NCI-H526 treated with DMSO at 0.1 percent for 48 hours (cell line): ENCODE results near the gene IGFN1.
"Not testable (repeated sequence)": the region's sequence is repeated elsewhere in the genome, so short reads cannot be mapped to it uniquely, and the experiment has no call there.

Experiments
- DNase-seq: peaks from one replicate; lab custom pipeline; 2025; lab: John Stamatoyannopoulos, UW

The IGFN1 gene

DNA sequence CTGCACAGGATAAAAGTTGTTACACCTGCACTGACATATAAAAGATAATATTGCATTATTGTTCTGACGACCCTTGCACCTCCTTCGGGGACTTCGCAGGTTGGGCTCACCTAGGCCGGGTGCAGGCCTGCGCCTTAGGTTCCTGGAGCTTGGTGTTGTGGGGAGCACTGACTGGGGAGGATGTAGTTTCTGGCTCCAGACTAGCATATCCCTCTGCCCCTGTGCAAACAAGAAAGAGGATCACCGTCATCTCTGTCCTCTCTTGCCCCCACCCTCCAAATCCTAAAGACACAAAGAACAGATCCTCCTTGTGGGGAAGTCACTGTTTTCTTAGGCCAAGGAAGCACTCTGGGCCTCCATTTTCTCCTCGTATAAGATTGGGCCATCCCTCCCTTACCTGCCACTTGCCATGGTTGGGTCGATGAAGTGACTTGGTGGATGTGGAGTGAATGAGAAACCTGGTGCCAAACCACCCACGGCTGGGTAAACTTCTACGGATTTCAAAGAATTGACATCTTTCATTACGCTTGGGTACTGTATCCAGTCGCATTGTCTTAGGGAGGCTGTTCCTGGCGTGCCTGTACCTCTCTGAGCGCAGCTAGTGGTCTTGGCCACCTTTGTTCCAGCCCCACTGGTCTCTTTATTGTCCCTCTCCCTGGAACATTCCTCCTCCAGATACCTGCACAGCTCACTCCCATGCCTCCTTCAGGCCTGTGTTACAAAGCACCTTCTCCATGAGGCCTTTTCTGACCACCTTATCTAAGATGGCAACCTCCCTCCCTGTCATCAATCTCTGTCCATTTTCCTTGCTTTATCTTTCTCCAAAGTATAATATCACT is 58.3 kb downstream of the IGFN1 start:
- DNase-seq, result no peak

DNA sequence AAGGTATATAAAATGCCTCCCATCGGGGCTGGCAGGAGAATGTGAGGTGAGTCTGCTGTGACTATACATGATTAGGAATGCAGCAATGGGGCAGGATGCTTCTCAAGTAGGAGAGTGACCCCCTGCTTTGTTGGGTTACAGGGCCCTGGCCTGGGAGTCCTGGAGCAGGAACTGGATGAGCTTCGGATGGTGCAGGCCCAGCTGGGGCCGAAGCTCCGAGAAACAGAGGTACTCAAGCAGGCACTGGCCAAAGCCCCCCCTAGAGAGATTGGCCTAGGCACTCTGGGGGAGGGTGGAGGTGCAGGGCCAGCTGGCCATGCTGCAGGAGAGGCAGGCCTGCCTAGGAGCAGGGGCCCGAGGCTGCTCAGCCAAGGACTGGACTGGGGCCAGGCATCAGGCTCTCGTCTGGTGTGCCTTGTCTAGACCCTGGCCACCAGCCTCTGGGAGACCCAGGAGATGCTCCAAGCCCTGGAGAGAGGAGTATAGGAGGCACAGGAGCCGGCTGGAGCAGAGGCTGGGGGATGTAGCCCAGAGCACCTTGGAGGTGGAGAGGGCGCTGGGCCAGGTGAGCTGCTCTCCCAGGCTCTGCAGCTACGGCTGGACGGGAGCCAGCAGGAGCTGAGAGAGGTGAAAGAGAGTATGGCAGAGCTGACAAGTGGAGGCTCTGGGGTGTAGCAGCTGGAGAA is 59.8 kb downstream of the IGFN1 start:
- no peak for DNase-seq

DNA sequence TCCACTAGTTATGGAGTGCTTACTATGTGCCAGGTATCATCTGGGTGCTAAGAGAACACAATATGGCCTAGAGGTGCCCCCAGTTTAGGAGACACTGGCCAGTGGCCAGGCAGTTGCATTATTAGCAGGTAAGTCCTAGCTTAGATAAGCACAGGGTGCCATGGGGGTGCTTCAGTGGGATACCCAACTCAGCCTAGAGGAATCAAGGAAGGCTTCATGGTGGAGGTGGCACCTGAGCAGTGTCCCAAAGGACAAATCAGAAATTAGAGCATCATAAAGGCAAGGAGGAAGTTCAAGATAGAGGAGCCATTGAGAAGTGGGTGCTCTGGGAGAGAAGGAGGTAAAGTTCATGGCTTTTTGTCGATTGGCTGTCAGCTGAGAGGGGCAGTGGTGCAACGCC is 60.8 kb downstream of the IGFN1 start:
- DNase-seq, result no peak

DNA sequence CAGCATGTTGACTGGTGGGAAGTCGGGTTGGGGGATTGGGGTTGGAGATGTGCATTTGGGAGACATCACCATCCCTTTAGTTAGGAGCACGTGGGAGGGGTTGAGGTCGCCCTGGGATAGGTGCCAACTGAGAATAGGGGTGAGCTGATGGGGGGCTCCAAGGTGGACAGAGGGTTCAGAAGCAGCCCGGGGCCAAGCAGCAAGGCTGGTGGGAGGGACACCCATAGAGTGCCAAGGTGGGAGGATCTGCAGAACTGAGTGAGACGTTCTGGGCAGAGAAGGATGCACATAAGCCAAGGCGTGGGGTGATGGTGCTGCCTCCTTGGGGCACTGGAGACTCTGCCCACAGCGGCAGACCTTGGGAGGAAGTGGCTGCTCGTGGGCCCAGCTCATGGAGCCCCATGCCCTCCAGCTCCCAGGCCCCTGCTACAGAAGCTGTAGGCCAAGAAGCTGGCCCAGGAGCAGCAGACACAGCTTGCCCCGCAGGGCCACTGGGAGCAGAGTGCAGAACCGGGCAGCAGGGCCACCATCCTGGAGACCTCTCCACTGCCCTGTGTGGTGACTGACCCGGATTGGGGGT is 61.3 kb downstream of the IGFN1 start:
- DNase-seq, result no peak

DNA sequence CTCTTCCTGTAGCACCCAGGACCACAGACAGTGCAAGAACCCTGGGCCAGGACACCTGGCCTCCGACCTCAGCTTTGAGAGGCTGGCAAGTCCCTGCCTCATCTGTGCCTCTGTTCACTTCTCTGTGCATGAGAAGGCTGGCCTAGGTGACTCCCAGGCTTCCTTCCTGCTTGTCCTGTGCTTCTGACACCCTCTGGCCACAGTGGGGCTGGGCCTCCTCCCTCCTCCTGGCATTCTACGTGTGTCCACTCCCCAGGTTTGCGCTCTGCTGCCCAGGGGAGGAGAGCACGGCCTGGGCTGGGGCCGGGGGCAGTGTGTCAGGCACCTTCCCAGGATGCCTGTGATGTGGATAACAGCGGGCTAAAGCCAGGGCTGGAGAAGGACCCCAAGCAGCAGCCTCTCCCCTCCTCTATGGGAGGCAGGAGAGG is 62.3 kb downstream of the IGFN1 start:
- DNase-seq, result no peak

DNA sequence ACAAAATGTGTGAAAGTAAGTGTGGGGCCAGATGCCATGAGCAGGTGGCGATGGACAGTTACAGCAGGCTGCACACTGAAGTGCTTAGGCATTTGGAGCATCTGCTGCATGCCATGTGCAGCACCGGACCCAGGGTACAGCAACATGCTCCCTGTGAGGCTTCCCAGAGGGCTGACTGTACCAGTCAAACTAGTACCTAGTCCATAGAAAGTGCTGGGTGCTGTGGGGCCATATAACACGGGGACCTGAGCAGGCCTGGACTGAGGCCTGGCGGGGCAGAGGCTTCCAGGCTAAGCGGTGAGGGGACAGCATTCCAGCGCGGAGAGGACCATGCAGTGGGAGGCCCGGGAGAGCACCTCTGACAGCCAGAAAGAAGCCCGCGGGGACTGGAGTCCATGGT is 62.8 kb downstream of the IGFN1 start:
- no peak for DNase-seq

DNA sequence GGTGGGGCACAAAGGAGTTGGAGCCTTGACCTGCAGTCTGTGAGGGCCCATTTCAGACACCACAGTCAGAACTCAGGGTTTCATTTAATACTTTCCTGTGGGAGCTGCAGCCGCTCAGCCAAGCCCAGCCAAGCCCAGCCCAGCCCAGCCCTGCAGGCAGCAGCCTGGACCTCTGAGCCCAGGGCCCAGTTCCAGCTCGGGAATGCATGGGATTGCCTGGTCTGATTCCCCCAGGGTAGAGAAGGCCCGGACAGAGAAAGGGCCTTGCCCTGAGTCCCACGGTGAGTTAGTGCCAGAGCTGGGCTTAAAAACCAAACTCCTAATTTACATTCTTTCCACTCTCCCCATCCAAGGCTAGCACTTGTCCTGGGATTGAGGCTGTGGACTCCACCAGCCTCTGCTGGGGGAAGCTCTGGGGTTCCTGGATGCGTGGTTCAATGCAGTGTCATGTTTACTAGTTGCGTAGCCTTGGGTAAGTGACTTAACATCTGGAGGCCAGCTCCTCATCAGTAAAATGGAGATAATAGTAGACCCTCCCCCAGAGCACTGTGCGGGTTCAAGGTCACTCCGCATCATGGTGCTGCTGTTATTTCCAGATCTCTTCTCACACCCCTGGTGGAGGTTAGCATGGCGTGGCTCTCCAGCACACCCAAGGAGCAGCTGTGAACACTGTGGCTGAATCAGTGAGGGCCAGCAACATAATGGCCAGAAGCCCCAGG is 63.4 kb downstream of the IGFN1 start:
- no peak for DNase-seq

DNA sequence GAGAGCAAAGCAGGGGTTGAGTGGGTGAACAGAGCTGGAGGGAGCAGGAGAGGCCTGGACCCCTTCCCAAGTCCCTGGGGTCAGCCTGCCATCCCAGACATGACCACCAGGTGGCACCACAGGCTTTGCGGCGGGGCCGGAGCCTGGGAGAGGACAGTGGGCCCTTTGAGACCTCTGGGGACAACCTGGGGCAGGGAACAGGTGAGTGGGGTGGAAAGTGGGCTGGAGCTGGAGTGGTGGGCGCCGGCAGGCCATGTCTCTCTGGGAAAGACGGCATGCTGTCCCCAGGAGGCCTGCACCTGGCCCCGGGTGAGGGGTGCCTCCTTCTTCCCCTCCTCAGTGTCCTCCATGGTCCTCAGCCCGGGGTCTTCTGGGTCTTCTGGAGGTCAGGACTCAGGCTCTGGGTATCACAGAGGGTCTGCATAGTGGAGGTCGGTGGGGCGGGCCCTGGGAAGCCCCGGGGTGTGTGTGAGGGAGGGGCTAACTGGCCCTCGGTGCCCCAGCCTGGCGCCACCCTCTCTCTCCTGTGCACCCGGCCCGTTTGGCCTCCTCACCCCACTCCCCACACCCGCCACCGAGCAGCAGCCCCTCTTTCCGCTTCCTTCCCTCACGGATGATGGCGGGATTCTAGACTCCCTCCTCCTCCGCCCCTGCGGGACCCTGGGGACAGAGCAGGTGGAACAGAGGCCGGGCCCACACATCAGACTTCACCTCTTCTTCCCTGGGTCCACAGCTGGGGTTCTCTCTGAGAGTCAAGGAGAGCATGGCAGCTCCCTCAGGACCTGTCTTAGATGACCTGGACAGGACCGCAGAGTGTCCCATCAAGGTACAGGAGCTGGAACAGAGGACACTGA is 64.2 kb downstream of the IGFN1 start:
- no peak for DNase-seq

DNA sequence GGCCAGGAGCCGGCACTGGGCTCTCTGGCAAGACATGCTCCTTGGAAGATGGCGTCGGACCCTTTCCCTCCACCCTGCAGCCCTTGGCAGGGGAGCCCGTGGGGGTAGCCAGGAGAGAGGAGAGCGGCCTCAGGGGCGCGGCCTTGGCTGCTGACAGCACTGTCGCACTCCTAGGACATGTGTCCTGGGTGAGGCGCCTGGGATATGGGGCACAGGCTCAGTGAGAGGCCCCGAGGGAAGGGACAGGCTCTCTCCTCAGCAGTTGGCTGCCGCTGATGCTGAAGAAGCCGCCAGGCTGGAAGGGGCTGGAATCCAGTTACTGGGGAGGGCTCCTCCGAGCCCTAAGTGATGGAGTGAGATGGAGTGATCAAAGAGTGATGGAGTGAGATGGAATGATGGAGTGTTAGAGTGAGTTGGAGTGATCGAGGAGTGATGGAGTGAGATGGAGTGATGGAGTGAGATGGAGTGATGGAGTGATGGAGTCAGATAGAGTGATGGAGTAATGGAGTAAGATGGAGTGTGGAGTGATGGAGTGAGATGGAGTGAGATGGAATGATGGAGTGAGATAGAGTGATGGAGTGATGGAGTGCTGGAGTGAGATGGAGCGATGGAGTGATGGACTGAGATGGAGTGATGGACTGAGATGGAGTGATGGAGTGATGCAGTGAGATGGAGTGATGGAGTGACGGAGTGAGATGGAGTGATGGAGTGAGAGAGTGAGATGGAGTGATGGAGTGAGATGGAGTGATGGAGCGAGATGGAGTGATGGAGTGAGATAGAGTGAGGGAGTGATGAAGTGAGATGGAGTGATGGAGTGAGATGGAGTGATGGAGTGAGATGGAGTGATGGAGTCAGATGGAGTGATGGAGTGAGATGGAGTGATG is 65.1 kb downstream of the IGFN1 start:
- DNase-seq, result no peak

DNA sequence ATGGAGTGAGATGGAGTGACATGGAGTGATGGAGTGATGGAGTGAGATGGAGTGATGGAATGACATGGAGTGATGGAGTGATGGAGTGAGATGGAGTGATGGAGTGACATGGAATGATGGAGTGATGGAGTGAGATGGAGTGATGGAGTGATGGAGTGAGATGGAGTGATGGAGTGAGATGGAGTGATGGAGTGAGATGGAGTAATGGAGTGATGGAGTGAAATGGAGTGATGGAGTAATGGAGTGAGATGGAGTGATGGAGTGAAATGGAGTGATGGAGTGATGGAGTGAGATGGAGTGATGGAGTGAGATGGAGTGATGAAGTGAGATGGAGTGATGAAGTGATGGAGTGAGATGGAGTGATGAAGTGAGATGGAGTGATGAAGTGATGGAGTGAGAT is 67.5 kb downstream of the IGFN1 start:
- DNase-seq, result not testable (repeated sequence)

DNA sequence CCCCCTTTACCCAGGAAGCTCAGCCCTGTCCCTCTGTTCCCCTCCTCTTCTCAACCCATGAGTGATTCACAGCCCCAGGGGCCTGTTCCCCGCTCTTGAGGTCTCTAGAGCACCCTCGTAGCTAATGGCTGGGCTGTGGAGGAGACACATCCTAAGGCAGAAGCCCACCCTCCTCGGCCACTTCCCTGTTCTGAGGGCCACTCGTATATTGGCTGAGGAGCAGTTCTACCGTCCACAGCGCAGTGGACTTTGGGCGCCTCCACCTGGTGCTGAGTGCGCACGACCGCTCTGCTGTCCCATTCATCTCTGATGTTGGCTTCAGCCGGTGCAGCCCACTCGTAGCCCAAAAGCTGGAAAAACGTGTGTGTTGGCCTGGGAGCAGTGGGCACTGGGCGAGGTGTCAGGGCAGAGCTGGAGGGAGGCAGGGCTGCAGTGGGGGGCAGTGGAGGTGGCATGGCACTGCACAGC is 68.2 kb downstream of the IGFN1 start:
- no peak for DNase-seq

DNA sequence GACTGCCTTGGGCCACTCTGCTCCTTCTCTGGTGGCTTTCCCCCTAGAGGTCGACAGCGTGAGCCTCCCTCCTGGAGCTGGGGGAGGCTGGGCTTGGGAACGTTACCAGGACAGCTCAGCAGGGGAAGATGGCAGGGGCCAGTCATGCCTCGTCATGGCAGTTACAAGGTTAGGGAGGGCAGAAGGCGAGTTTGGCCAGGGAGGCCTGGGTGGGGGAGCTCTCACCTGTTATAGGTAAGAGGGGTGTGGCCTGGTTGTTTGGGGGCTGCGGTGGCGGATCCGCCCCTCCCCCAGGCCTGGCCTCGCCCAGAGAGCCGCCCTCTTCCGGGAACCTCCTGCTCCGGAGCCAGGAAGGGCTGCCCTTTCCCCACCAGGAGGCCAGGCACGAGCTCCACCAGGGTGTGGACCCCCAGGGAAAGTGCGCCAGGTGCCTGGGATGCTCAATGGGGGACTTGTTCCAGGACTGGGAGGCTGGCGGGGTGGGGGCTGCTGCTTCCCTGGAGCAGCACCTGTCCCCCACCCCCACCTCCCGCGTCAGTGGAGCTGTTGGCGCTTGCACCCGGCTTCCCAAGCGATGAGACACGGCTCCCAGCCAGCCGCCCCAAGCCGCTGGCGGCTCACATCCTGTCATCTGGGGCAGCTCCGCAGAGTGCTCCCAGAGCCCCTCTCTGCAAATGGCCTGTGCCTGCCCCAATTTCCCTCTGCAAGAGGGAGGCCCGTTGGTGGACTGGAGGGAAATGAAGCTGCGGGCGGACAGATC is 69.0 kb downstream of the IGFN1 start:
- no peak for DNase-seq

DNA sequence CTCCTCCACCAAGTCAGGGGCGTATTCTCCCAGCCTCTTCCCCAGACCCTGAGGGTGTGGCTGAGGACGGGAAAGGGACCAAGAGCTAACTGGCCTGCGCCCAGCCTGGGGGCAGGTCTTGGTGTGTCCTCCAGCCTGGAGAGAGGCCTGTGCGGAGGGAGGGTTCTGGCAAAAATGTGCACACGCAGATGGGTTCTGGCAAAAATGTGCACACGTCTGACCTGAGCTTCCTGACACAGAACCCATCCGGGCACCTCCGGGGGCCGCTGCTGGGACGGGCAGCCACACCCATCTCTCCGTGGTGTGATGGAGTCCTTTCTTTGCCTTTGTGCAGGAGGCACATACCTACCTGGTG is 69.6 kb downstream of the IGFN1 start:
- no peak for DNase-seq

DNA sequence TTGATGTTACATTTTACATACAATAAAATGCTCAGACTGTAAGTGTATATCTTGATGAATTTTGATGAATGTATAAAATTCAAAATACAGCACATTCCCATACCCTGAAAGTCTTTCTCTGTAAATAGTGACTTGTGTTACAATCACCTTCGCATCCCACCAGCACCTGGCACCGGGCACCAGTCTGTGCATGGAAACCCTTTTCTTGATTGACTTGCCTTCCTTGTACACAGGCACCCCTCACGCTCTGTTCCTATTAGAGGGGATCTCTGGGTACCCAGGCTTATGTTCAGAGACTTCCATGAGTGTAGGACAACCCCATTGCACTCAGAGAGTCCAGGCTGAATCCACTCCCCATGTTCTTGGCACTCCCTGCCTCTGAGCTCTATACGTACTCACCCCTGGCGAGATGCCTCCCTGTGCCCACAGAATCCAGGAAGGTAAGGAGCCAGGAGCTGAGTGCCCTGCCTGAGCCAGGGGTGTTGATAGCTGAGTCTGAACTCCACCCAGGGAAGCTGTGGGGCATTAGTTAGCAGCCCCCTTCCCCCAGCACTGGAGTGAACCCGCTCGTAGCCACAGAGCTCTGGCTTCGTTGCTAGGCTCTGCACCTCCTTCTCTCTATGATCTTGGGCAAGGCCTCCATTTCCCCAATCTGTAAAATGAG is 70.2 kb downstream of the IGFN1 start:
- no peak for DNase-seq

DNA sequence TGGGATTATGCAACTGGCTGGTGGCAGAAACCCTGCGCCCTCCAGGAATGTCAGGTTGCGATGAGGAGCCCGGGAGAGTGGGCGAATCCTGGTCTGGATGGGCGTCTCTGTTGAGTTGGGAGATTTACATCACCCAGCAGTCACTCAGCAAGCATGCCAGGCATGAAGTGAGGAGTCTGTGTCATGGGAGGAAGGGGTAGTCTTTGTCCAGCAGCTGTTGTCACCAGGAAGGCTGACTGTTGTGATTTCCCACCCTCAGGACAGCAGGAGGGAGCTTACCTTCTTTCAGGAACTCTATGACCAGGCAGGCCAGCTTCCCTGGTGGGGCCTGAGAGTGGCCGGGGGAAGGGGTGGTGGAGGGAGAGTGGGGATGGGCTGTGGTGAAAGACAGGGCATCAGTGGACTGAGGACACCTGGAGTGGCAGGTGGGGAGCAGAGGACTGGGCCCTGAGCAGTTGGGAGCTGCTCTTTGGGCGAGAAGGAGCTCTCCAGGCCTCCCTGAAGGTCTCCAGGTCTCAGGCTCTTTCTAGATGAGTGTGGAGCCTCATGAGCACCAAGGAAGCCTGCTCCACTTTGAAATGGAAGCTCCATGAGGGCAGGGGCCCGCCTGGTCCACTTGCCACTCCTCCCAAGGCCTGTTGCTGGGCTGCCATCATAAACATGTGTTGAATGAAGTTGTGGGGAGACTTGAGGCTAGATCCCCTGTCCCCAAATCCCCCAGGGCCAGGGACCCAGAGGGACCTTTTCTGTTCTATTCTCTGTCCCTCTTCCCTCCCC is 71.3 kb downstream of the IGFN1 start:
- DNase-seq, result no peak

DNA sequence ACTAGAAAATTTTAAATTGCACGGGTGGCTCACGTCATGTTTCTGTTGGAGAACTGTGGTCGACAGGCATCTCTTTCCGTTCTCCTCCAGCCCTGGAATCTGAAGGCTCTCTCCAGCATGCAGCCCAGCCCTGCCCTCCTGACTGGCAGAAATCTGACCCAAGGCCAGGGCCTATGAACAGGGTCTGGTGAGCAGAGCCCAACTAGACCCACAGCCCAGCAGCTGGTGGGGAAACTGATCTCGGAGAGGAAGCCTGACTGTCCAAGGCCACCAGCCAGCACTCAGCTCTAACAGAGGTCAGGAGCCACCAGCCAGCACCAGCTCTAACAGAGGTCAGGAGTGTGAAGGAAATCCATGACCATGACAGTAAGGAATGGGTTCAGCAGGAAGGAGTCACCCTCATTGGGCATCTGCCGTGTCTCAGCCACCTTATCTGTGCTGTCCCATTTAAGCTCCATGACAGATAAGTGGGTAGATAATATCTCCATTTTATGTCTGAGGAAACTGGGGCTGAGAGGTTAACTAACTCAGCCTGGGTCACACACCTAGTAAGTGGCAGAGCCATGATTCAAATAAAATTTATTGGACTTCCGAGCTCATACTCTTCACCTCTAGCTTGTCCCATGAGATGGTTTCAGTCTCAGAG is 72.5 kb downstream of the IGFN1 start:
- DNase-seq, result no peak

DNA sequence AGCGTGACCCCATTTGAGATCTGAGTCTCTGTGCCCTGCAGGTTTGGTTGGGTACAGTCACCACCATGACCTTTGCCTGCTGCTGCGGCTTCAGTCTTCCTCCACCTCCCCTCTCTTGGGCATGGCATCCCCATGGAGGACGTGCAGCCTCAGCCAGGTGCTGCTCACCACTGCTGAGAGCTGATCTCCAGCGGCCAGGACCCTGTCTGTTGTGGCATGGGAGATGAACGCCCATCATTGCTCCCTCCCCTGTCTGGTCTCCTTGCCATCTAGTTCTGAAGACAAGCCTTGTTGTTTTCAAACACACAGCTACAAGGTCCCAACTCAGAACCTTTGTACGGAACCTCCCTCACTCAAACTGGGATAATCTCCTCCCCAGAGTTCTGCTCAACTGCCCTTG is 73.4 kb downstream of the IGFN1 start:
- DNase-seq, result no peak

DNA sequence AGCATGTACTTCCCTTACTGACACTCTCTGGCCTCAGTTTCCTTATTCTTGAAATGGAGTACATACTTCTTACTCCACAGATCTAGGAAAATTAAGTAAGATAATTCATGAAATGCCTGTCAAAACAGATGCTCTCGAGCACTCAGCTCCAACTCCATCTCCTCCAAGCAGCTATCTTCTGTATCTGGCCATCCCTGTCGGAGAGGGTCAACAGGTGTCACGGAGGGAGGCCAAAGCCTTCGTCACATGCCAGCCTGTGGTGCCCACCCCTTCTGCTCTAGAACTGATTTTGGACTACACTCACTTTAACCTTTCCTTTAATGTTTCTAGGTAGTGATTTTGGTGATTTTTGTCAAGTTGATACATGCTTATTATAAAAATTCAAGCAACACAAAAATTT is 73.9 kb downstream of the IGFN1 start:
- DNase-seq, result no peak
